CD4-positive, alpha-beta T cell treated with Interleukin-12 subunit alpha and Interleukin-12 subunit beta, for 1 hour (primary cell): ENCODE results near the gene DNAAF3.

Experiments used
- DNase-seq: peaks from one replicate; pipeline ENCODE4 v3.0.0-alpha.2; 2020

Gene DNAAF3

GRCh38 chr19:55166530-55167268 is at the start of gene DNAAF3:
DNAAF3 (minus strand) TSS chr19:55166613; CDS start chr19:55166413, 200 bp downstream.
- peak; percentile 79 for DNase-seq

DNA sequence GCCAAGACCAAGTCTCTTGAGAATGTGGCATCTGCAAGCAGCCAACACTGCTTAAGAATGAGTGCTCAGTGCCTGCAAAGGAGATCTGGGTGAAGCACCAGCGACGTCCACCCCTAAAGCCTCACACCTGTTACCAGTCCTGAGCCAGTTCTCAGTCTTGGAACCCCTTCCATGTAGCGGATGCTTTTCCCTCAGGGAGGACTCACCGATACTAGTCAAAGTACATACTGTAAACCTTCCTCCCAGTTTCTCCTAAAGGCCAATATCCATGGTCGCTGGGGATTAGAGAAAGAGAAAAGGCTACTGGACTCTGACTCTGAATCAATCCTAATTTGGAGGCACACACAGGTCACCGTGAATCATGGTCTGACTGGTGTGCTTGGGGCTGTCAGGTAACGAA is 47.1 kb upstream of the DNAAF3 start:
- no peak for DNase-seq

- DNase-seq = peak; percentile 47
These were observed 46.0 kb upstream of the DNAAF3 start for GRCh38 chr19:55212447-55212846.

DNA sequence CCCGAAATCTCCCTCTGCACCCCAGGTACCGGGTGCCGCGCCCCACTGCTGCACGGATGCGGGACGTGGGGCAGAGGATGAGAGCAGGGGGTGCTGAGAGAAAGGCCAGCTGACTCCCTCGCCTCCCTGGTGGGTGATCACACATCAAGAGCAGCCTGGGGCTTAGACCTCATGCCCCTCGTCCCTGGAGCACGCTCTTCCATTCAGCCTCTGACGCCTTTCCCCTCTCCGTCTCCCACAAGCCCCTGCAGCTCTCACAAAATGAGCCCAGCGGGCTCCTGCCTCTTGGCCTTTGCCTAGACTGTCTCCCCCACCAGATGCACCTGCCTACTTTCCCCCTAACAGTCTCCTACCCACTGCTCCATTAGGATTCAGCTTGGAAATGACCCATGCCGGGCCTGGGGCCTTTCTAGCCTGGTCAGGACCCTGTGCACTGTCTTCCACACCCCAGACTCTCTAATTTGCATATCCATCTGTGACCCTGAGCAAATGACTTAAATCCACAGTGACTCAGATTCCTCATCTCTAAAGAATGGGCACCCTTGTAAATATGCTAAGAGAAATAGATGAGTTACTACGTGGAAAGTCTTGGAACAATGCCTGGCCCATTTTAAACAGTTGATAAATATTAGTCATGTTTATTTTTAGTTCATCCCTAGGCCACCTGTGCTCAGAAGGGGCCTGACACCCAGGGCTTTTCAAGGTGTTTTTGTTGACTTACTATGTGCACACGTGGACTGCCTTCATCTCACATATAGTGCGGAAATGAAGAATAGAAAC is 43.5 kb upstream of the DNAAF3 start:
- no peak for DNase-seq

DNA sequence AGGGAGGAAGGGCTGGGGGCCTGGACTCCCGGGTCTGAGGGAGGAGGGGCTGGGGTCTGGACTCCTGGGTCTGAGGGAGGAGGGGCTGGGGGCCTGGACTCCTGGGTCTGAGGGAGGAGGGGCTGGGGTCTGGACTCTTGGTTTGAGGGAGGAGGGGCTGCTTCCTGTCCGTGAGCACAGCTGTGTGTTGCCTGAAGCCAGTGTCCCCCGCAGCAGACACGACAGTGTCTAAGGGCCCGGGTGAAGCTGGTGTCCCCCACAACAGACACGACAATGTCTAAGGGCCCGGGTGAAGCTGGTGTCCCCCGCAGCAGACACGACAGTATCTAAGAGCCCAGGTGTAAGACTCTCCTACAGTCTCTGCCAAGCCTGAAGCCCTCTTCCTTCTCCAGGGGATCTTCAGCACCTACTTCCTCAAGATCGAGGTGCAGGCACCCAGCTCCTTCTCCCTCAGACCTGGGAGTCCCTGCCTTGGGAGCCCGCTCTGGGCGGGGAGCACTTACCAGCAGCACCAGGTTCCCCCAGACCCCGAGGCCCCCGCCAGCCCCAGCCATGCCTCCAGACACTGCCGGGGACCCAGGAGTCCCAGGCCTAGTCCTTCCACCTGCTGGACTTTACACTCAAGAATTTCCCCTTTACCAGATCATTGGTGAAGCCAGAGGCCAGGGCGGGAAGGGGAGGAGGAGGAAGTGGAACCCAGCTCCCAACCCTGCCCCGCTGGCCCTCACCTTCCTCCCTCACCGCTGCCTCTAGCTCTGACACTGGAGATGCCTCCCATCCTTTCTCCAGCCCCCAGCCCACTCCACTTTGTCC is 42.7 kb upstream of the DNAAF3 start, which contains the start of gene PTPRH:
TSS of gene PTPRH (minus strand) at position 622 of the 813 bp plus-strand sequence. CDS start at position 554, 68 bp downstream.
- DNase-seq = no peak

DNA sequence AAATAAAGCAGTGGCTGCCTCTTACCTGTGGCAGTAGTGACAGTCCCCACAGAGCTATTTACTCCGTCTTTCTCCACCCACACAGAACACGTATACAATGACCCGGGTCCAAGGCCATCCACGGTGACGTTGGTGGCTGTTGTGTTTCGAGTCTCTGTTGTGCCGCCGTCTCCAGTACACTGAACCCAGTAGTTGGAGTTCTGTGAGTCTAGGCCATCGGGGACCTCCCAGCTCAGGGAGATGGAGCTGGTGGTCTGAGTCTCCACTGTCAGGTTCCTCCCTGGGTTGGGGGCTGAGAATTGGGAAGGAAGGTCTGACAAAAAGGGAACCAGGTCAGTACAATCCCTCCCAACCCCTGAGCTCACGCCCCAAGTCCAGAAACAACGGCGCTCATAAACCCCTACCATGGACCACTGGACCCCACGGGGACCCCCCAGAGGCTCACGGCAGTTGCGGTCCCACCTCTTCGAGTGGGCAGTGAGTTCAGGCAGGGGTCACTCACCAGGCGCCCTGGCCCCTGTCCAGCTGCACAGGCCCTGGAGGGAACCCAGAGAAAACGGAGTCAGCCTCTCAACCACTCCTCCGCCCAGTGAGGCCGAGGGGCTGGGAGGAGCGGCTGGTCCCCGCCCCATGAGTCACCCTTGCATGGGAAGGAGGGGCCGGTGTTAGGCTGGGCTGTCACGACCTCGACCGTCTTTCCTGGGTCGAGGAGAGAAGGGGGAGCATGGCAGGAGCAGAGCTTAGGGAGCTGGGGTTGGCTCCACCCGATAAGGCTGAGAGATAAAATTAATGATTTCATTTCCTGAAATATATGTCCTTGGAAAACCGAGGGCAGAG is 40.5 kb upstream of the DNAAF3 start:
- DNase-seq = no peak

GRCh38 chr19:55202199-55202598 is 35.8 kb upstream of the DNAAF3 start:
- DNase-seq = peak; percentile 12

- DNase-seq = no peak
These were observed 33.3 kb upstream of the DNAAF3 start for GRCh38 chr19:55199620-55200204.

DNA sequence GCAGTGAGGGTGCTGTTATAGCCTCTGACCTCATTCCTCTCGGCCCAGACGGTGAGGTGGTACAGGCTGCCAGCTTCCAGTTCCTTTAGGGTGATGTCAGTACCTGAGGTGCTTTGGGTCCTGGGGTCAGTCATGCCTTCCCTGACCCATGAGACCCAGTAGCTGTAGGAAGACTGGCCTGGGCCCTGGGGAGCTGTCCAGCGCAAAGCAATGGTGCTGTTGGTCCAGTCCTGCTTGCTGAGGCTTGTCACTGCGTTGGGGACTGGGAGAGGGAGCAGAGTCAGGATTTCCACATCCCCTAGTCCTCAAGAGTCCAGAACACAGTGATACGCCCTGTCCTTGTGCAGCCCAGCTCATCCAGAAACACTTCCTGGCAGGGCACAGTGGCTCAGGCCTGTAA is 32.2 kb upstream of the DNAAF3 start:
- no peak for DNase-seq

DNA sequence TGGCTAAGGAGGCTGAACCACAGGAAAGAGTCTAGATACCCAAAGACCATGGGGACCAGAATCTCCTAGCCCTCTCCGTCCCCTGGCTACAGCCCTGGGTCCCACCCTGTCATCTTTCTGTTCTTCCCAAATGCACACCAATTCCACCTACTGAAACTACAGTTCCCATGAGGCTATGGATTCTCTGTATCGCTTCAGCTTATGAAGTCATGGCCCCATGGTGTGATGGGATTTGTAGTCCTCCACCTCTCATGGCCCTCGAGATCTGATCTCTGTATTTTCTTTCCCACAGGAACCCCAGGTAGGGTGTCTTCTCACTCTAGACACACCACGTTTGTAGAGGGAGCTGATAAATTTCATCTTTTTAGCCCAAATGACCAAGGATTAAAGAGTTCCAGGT is 31.1 kb upstream of the DNAAF3 start:
- no peak for DNase-seq

DNA sequence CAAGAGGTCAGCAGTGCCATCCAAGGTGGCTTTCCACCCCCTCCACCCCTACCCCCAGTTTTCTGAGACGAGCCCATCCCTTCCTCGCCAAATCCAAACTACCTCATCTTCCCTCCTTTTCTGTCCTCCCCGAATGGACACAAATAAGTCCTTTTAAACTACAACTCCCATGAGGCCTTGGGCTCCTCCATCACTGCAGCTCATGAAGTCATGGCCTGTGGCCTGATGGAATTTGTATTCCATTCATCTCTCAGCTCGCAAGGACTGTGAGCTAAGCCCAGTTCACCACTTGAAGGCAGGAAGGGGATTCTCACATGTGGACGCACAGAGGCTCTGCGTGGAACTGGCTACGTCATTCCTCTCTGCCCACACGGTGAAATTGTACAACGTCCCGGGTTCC is 30.4 kb upstream of the DNAAF3 start:
- no peak for DNase-seq

- DNase-seq = no peak
These were observed 27.1 kb upstream of the DNAAF3 start for GRCh38 chr19:55193481-55193880.

- no peak for DNase-seq
These were observed 23.0 kb upstream of the DNAAF3 start for GRCh38 chr19:55189403-55189835.

DNA sequence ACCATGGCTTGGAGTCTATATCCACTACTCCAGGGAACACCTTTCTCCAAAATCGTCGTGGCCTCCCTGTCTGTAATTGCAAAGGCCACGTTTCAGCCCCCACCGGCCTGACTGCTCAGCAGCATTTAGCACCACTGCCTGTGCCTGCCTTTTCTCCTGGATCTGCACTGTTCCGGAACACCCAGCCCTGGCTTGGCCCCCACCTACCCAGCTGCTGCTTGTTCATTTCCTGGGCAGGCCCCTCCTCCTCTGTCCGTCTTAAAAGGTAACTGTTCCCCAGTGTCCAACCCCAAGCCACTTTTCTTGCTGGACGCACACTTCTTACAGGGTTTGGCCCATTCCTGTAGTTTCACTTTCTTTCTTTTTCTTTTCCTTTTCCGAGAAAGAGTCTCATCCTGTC is 22.2 kb upstream of the DNAAF3 start:
- DNase-seq = no peak

DNA sequence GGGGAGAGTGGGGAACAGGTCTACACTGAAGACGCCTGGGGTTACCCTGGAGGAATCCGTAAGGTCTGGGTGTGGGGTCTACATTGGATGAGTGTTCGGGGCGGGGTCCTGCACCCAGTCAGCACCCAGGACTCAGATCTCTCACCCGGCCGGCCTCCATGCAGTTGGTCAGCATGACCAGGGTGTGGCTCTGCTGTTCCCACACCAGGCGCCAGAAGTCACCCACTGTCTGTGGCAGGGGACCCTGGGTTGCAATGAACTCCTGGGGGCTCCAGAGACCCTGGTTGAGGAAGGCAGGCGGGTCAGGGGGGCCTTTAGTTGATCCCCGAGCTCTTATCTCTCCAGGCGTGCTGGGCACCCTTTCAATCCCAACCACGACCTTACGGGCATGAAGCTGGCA is 19.7 kb upstream of the DNAAF3 start:
- DNase-seq = no peak

GRCh38 chr19:55181740-55182139 is 15.3 kb upstream of the DNAAF3 start:
- DNase-seq = no peak

DNA sequence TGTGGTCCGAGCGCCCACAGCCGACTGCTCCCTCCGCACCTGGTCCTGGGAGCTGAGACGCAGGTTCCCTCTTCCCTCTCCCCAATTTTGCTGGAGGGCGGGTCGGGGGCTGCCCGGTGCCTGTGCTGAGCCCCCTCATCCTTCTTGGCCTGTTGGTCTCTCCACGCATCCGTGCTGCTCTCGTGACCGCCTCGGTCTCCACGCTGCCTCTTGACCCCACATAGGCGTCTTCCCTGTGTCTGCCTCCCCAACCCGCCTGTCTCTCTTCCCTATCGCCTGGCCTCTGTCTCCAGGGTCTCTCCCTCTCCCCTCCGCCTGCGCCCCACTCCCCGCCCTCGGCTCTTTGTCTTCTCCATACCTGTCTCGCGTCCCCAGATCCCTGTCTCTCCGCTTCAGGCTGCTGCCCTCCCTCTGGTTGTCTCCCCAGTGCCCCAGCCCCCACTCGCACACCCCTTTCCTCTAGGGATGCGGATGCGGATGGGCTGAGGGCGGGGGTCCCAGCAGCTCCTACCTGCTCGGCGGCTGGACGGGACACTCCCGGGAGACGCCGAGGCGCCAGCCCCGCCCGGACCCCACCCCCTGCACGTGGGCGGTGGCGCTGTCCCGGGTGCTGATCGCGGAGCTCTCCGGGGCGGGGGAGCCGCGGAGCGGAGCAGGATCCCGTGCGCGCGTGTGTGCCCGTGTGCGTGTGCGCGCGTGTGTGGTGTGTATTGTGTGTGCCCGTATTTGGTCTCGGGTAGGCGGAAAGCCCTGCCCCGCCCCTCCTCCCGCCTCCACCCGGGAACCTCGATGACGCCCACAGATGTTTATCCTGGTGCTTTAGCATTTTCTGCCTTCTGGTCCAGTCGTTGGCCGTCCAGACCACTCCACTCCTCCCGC is 13.4 kb upstream of the DNAAF3 start, which contains the start of gene SYT5:
TSS of gene SYT5 (minus strand) at position 684 of the 879 bp plus-strand sequence. CDS start 1,248 bp downstream, outside the sequence.
- DNase-seq = peak; percentile 70

DNA sequence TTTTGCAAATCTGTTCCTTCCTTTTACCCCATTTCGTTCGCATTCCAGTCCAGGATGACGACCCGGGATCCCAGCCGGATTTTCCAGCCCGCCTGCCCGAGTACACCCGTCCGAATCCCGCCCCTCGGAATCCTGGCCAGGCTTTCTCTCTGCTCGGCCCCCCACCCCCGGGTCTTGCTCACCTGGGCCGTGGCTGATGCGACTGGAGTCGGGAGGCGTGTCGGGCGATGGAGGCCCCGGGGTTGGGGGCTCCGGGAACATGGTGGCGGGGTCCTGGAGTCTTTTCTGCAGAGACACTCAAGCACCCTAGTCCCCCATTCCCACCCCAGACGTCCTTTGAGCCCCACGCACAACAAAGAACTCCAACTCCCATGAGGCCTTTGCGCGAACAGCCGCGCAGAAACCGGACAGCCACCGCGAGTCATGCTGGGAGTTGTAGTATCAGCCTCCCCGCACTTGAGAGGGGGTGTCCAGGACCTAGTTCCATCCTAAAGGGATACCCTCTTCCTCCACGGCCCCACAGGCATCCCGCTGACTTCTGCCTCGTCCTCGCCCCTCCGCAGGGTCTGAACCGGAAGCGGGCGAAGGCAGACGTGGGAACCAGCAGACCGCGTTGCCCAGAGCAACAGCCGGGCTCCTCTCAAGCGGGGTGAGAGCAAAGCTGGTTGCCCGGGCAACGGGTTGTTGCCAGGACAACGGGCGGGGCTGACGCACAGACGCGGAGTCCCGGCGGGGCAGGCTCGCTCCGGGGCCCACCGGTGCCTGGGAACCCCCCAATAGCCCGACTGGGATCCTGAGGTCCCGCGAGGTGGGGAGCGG is 12.6 kb upstream of the DNAAF3 start:
- DNase-seq = peak; percentile 94

GRCh38 chr19:55176076-55176475 is 9.7 kb upstream of the DNAAF3 start:
- peak; percentile 12 for DNase-seq
